Measurements from ENCODE around the gene PCDH1. TPM values are rescaled to one million over a fixed set of nuclear protein-coding genes. Genes with fewer than 3 reads are reported as not detected.
A peak's percentile ranks its signal among the peaks of the same experiment; 100 is the strongest.

PCDH1 gene
- total and polyA plus RNA-seq, 2 of the 8 experiments (the other 6 are each of a cell fraction or from before 2014, with no cell fraction given) = 101 to 102 TPM

DNA sequence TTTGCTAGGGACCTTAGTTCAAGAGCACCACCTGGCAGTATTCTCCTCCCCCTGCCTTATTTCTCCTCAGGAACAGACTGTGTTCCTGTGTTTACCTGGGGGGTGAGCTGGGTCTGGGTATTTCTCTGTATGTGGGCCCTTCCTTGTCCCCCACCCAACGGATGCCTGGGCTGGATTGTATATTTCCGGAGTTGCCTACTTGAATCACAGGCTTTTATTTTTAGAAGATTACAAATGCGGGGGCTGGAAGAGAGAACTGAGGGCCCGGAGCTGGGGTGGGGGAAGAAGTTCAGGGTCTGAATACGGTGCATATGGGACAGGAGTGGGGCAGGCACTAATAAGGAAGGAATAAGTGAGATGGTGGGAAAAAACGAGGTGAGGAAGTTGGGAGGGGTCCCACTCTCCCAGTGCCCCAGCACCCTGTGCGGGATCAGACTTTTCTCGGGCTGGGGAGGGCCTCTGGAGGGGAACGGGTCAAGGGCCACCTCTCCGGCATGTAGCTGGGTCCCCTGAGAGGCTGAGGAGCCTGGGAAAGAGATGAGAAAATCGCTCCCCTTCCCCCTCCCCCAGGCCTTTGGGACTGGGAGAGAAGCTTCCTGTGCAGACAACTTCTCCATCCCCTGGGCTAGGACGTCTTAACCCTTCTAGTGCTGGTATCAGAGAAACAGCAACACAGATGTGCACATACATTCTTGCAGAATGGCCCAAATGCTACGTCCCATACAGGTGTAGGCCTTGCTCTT lies 42.1 kb downstream of the PCDH1 start:
- no peak overlapping the region for H4K5ac ChIP-seq (ENCODE audit: insufficient read length, low read depth, low read length)
- ChIA-PET CTCF (ENCODE audit: partially characterized antibody) (interaction anchor here (0.7 to 17.3 kb wide), 19 partner anchors 9 to 134 kb away, joined by 3 to 273 read pairs (median 4); partner anchors contain the start of genes PCDH1 and RNF14), POLR2A (ENCODE audit: partially characterized antibody) (interaction anchor here (0.9 to 7.9 kb wide), 12 partner anchors 9 to 78 kb away, joined by 3 to 121 read pairs (median 12); partner anchors contain the start of gene PCDH1)
- H2AK5ac ChIP-seq (ENCODE audit: low read depth, low read length) = peak overlapping the region; percentile 45
- peak overlapping the region in 1 of 2 experiments; percentile 7; a peak in 3 of 4 replicates for H3K4me2 ChIP-seq (ENCODE audit: insufficient read depth in 1 of 2, low read depth in 2 of 2, low read length in 2 of 2)
- no peak for FAIRE-seq
- no peaks in the 10 kb centered on the region for H3K79me2 ChIP-seq (ENCODE audit: control insufficient read depth in 1 of 2, insufficient read depth in 2 of 2, low read length in 2 of 2)
- H2BK12ac ChIP-seq (ENCODE audit: low read depth, low read length) = peak overlapping the region; percentile 51
- H3K27me3 ChIP-seq (replicated peaks in 1 of 4; ENCODE audit: control insufficient read depth in 3 of 4, extremely low read depth in 1 of 4, insufficient read depth in 3 of 4, low read length in 3 of 4) = no peaks in the 10 kb centered on the region
- no peak for DNase-seq (ENCODE audit: low read depth in 1 of 2, low spot score in 2 of 2)
- peak overlapping the region; percentile 44 for H2BK120ac ChIP-seq (replicated peaks; ENCODE audit: low read depth, low read length)
- H2BK15ac ChIP-seq (ENCODE audit: low read length) = peak overlapping the region; percentile 47; the same call in 1 of the 2 replicates
- no peaks in the 10 kb centered on the region for H3K36me3 ChIP-seq (ENCODE audit: control insufficient read depth in 2 of 4, insufficient read depth in 4 of 4, low read length in 3 of 4)
- H3K14ac ChIP-seq (ENCODE audit: insufficient read length) = no peak overlapping the region
- H4K20me1 ChIP-seq (replicated peaks in 1 of 2; ENCODE audit: control insufficient read depth in 1 of 2, insufficient read depth in 2 of 2, low read length in 2 of 2) = no peaks in the 10 kb centered on the region
- H3K4me1 ChIP-seq (replicated peaks in 1 of 4; ENCODE audit: control insufficient read depth in 3 of 4, insufficient read depth in 4 of 4, low read length in 3 of 4) = peaks cover 31 to 46% (median 43%) of the 10 kb centered on the region in 4 experiments
- no peak overlapping the region for H2AFZ ChIP-seq (ENCODE audit: low read length)
- peak overlapping the region; percentile 68 for H3K18ac ChIP-seq (ENCODE audit: extremely low read depth, low read length)
- peak overlapping the region; percentile 40 for H3K4ac ChIP-seq (replicated peaks; ENCODE audit: insufficient read length, low read depth, low read length)
- H3K23me2 ChIP-seq (ENCODE audit: low read depth, low read length) = no peaks in the 10 kb centered on the region; the same call in 1 of the 2 replicates
- no peak overlapping the region for H3K4me3 ChIP-seq (ENCODE audit: extremely low read depth in 1 of 4, insufficient read depth in 2 of 4, low read depth in 3 of 4, low read length in 4 of 4)
- H3K27ac ChIP-seq (ENCODE audit: low read depth, low read length) = 0 out of 2 replicates have a peak overlapping the region, but pooled peaks have one; percentile 14
- H3K56ac ChIP-seq (replicated peaks; ENCODE audit: insufficient read length, low read depth, low read length) = no peak overlapping the region
- H4K91ac ChIP-seq (replicated peaks; ENCODE audit: insufficient read length, low read length) = peak overlapping the region; percentile 82
- peak overlapping the region; percentile 91; the same call in 1 of the 2 replicates for H2BK5ac ChIP-seq (ENCODE audit: low read depth, low read length)
- WGBS, 2 experiments (ENCODE audit: extremely low coverage in 1 of 2, insufficient coverage in 1 of 2, insufficient read length in 1 of 2, insufficient replicate concordance in 2 of 2, low coverage in 1 of 2, low lambda C conversion rate in 2 of 2, missing lambda C conversion rate in 1 of 2) = 63% methylated on average over 13 of the region's 13 CpGs; no CpG with 5 or more reads in 1 of the 2 experiments
- H3K23ac ChIP-seq (ENCODE audit: insufficient read length) = no peak overlapping the region
- no peaks in the 10 kb centered on the region for H3K79me1 ChIP-seq (ENCODE audit: low read depth, low read length)
- peak overlapping the region; percentile 92 for H2BK20ac ChIP-seq (ENCODE audit: low read length)
- no peaks in the 10 kb centered on the region for H3K9me3 ChIP-seq (ENCODE audit: insufficient read depth in 2 of 2, low read depth in 1 of 2, low read length in 1 of 2)
- no peak overlapping the region for H4K8ac ChIP-seq (ENCODE audit: extremely low read depth, insufficient read depth, low read length)
- no peak overlapping the region for H3K9ac ChIP-seq (replicated peaks in 1 of 4; ENCODE audit: extremely low read depth in 1 of 4, low read depth in 3 of 4, low read length in 3 of 4)
- TF ChIP-seq KDM5A (IDR thresholded peaks at IDR 0.05; ENCODE audit: low read length) (no peak), MAFK (IDR thresholded peaks at IDR 0.05; ENCODE audit: low read depth, low read length) (no peak), SP4 (IDR thresholded peaks at IDR 0.05; ENCODE audit: low read length) (no peak), CREB1 (IDR thresholded peaks at IDR 0.05) (no peak), TBP (IDR thresholded peaks at IDR 0.05; ENCODE audit: low read depth, low read length) (no peak), NRF1 (IDR thresholded peaks at IDR 0.05; ENCODE audit: low read depth, low read length) (no peak), RBBP5 (IDR thresholded peaks at IDR 0.05; ENCODE audit: borderline replicate concordance, low read depth, low read length) (no peak), ATF2 (IDR thresholded peaks at IDR 0.05; ENCODE audit: low read length) (no peak), HDAC6 (IDR thresholded peaks at IDR 0.05; ENCODE audit: low read depth, low read length) (no peak)
- TF ChIP-seq, protein P1, sequence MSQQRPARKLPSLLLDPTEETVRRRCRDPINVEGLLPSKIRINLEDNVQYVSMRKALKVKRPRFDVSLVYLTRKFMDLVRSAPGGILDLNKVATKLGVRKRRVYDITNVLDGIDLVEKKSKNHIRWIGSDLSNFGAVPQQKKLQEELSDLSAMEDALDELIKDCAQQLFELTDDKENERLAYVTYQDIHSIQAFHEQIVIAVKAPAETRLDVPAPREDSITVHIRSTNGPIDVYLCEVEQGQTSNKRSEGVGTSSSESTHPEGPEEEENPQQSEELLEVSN (IDR thresholded peaks at IDR 0.05) = no peak

Data from H1 (cell line).